ENCODE measurements around the gene MAP4K5. TPM values are rescaled to one million over a fixed set of nuclear protein-coding genes. Genes with fewer than 3 reads are reported as not detected.

The MAP4K5 gene
- total and polyA plus RNA-seq, 2 of the 13 experiments (the other 11 are each of a cell fraction or from before 2014, with no cell fraction given), result 12.7 to 23.9 TPM

GRCh38 chr14:50532502-50533240, at the start of gene MAP4K5 (continued):
- TF ChIP-seq SOX13 (IDR thresholded peaks at IDR 0.05) (no peak), SOX13 (CRISPR knock-in tag; conservative IDR thresholded peaks at IDR 0.05 in 1 of 2, IDR thresholded peaks at IDR 0.05 in 1 of 2) (peak in 1 of 2 experiments; percentile 14; a peak in 1 of 4 replicates), MXD3 (CRISPR knock-in tag; IDR thresholded peaks at IDR 0.05) (peak; percentile 71), ZNF451 (CRISPR knock-in tag; IDR thresholded peaks at IDR 0.05) (0 out of 2 replicates have a peak, but pooled peaks have one; percentile 90), NR2F1 (CRISPR knock-in tag; IDR thresholded peaks at IDR 0.05) (no peak), HINFP (CRISPR knock-in tag; IDR thresholded peaks at IDR 0.05; ENCODE audit: low read depth) (peak; percentile 15; the same call in 1 of the 2 replicates), FOXO1 (CRISPR knock-in tag; IDR thresholded peaks at IDR 0.05) (peak; percentile 57; the same call in 1 of the 2 replicates), FOXC1 (CRISPR knock-in tag; IDR thresholded peaks at IDR 0.05; ENCODE audit: borderline replicate concordance) (peak; percentile 80), ZC3H13 (CRISPR knock-in tag; IDR thresholded peaks at IDR 0.05) (0 out of 2 replicates have a peak, but pooled peaks have one; percentile 36), BHLHE40 (IDR thresholded peaks at IDR 0.05; ENCODE audit: low read length) (0 out of 2 replicates have a peak, but pooled peaks have one; percentile 40), SKIL (CRISPR knock-in tag; IDR thresholded peaks at IDR 0.05; ENCODE audit: borderline replicate concordance) (0 out of 2 replicates have a peak, but pooled peaks have one; percentile 41), RARG (CRISPR knock-in tag; IDR thresholded peaks at IDR 0.05; ENCODE audit: low read depth) (peak; percentile 75; the same call in 1 of the 2 replicates), ZHX1 (CRISPR knock-in tag; IDR thresholded peaks at IDR 0.05; ENCODE audit: low read depth) (peak; percentile 19; the same call in 1 of the 2 replicates), ZNF232 (CRISPR knock-in tag; IDR thresholded peaks at IDR 0.05; ENCODE audit: borderline replicate concordance) (0 out of 2 replicates have a peak, but pooled peaks have one; percentile 20), REXO4 (CRISPR knock-in tag; IDR thresholded peaks at IDR 0.05; ENCODE audit: borderline replicate concordance) (no peak)
- TF ChIP-seq, protein P1, sequence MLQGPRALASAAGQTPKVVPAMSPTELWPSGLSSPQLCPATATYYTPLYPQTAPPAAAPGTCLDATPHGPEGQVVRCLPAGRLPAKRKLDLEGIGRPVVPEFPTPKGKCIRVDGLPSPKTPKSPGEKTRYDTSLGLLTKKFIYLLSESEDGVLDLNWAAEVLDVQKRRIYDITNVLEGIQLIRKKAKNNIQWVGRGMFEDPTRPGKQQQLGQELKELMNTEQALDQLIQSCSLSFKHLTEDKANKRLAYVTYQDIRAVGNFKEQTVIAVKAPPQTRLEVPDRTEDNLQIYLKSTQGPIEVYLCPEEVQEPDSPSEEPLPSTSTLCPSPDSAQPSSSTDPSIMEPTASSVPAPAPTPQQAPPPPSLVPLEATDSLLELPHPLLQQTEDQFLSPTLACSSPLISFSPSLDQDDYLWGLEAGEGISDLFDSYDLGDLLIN (CRISPR knock-in tag; IDR thresholded peaks at IDR 0.05; ENCODE audit: borderline replicate concordance), result no peak; the same call in 1 of the 2 replicates
